Hypothalamus (tissue), 51 donors: ENCODE measurements around the gene AGBL1.

Experiments used
- DNase-seq, 51 donors: peaks; one replicate each; lab custom pipeline; 2025; lab: John Stamatoyannopoulos, UW

AGBL1 gene

GRCh38 chr15:86623236-86623635, 543.6 kb downstream of the AGBL1 start:
- DNase-seq = no peak

- peak in 24 of 51 donors; percentile 5 to 82 (median 24) for DNase-seq
Observed at GRCh38 chr15:86624261-86625036, 544.8 kb downstream of the AGBL1 start.

- DNase-seq = no peak
Observed at GRCh38 chr15:86629409-86630356, 550.0 kb downstream of the AGBL1 start.

GRCh38 chr15:86630946-86631345, 551.3 kb downstream of the AGBL1 start:
- DNase-seq = no peak

GRCh38 chr15:86634146-86634545, 554.5 kb downstream of the AGBL1 start:
- no peak for DNase-seq

- no peak for DNase-seq
Observed at GRCh38 chr15:86634992-86635638, 555.4 kb downstream of the AGBL1 start.

- no peak for DNase-seq
Observed at GRCh38 chr15:86644339-86644738, 564.7 kb downstream of the AGBL1 start.

- DNase-seq = no peak
Observed at GRCh38 chr15:86645925-86646500, 566.3 kb downstream of the AGBL1 start.

GRCh38 chr15:86647810-86648440, 568.3 kb downstream of the AGBL1 start:
- no peak for DNase-seq

GRCh38 chr15:86649277-86649676, 569.6 kb downstream of the AGBL1 start:
- no peak for DNase-seq

GRCh38 chr15:86650094-86650493, 570.4 kb downstream of the AGBL1 start:
- no peak for DNase-seq

GRCh38 chr15:86653344-86654197, 573.9 kb downstream of the AGBL1 start:
- DNase-seq = no peak

- DNase-seq = no peak
Observed at GRCh38 chr15:86654501-86654900, 574.8 kb downstream of the AGBL1 start.

GRCh38 chr15:86657305-86657704, 577.6 kb downstream of the AGBL1 start:
- DNase-seq = no peak

GRCh38 chr15:86659724-86660411, 580.2 kb downstream of the AGBL1 start:
- DNase-seq = no peak

- no peak for DNase-seq
Observed at GRCh38 chr15:86661580-86661979, 581.9 kb downstream of the AGBL1 start.

GRCh38 chr15:86663304-86663703, 583.6 kb downstream of the AGBL1 start:
- no peak for DNase-seq

- no peak for DNase-seq
Observed at GRCh38 chr15:86663979-86664378, 584.3 kb downstream of the AGBL1 start.

GRCh38 chr15:86664581-86664980, 584.9 kb downstream of the AGBL1 start:
- DNase-seq = no peak
